ENCODE measurements around the gene NPEPL1. TPM values are rescaled to one million over a fixed set of nuclear protein-coding genes. Genes with fewer than 3 reads are reported as not detected.
A peak's percentile ranks its signal among the peaks of the same experiment; 100 is the strongest.

Gene NPEPL1
- total and polyA plus RNA-seq, 10 of the 15 experiments (the other 5 are each of a cell fraction or from before 2014, with no cell fraction given): 0.08 to 21.3 (median 10.2) TPM

- TF ChIP-seq, protein P1, sequence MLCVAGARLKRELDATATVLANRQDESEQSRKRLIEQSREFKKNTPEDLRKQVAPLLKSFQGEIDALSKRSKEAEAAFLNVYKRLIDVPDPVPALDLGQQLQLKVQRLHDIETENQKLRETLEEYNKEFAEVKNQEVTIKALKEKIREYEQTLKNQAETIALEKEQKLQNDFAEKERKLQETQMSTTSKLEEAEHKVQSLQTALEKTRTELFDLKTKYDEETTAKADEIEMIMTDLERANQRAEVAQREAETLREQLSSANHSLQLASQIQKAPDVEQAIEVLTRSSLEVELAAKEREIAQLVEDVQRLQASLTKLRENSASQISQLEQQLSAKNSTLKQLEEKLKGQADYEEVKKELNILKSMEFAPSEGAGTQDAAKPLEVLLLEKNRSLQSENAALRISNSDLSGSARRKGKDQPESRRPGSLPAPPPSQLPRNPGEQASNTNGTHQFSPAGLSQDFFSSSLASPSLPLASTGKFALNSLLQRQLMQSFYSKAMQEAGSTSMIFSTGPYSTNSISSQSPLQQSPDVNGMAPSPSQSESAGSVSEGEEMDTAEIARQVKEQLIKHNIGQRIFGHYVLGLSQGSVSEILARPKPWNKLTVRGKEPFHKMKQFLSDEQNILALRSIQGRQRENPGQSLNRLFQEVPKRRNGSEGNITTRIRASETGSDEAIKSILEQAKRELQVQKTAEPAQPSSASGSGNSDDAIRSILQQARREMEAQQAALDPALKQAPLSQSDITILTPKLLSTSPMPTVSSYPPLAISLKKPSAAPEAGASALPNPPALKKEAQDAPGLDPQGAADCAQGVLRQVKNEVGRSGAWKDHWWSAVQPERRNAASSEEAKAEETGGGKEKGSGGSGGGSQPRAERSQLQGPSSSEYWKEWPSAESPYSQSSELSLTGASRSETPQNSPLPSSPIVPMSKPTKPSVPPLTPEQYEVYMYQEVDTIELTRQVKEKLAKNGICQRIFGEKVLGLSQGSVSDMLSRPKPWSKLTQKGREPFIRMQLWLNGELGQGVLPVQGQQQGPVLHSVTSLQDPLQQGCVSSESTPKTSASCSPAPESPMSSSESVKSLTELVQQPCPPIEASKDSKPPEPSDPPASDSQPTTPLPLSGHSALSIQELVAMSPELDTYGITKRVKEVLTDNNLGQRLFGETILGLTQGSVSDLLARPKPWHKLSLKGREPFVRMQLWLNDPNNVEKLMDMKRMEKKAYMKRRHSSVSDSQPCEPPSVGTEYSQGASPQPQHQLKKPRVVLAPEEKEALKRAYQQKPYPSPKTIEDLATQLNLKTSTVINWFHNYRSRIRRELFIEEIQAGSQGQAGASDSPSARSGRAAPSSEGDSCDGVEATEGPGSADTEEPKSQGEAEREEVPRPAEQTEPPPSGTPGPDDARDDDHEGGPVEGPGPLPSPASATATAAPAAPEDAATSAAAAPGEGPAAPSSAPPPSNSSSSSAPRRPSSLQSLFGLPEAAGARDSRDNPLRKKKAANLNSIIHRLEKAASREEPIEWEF (IDR thresholded peaks at IDR 0.05; ENCODE audit: insufficient replicate concordance, low read depth, low read length): no peak
- peak; percentile 49; the same call in 1 of the 2 replicates for TF ChIP-seq GATAD2B (conservative IDR thresholded peaks at IDR 0.05; ENCODE audit: low read depth)
- TF ChIP-seq ZZZ3 (IDR thresholded peaks at IDR 0.05; ENCODE audit: control insufficient read depth, insufficient read length, low read depth): no peak
Observed at GRCh38 chr20:58650181-58650775, 42.3 kb upstream of the NPEPL1 start (continued).

All from GM12878 (cell line).